GM20000 (cell line): ENCODE data around the gene TIGD7.

Experiments
- DNase-seq: peaks from one replicate; pipeline ENCODE4 v3.0.0; 2012; ENCODE audit warnings: low spot score
- TF ChIP-seq, protein P1 (sequence below): IDR thresholded peaks from 2 replicates; pipeline ENCODE4 v1.5.1; 2012; ENCODE audit warnings: mild to moderate bottlenecking, control low read depth; ENCODE audit errors: extremely low read depth, missing control alignments

Gene TIGD7

GRCh38 chr16:3295209-3295608 is 10.0 kb downstream of the TIGD7 start:
- DNase-seq: no peak
- TF ChIP-seq, protein P1, sequence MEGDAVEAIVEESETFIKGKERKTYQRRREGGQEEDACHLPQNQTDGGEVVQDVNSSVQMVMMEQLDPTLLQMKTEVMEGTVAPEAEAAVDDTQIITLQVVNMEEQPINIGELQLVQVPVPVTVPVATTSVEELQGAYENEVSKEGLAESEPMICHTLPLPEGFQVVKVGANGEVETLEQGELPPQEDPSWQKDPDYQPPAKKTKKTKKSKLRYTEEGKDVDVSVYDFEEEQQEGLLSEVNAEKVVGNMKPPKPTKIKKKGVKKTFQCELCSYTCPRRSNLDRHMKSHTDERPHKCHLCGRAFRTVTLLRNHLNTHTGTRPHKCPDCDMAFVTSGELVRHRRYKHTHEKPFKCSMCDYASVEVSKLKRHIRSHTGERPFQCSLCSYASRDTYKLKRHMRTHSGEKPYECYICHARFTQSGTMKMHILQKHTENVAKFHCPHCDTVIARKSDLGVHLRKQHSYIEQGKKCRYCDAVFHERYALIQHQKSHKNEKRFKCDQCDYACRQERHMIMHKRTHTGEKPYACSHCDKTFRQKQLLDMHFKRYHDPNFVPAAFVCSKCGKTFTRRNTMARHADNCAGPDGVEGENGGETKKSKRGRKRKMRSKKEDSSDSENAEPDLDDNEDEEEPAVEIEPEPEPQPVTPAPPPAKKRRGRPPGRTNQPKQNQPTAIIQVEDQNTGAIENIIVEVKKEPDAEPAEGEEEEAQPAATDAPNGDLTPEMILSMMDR: no peak

GRCh38 chr16:3292604-3293003 is 12.6 kb downstream of the TIGD7 start:
- TF ChIP-seq, protein P1: no peak
- DNase-seq: no peak

DNA sequence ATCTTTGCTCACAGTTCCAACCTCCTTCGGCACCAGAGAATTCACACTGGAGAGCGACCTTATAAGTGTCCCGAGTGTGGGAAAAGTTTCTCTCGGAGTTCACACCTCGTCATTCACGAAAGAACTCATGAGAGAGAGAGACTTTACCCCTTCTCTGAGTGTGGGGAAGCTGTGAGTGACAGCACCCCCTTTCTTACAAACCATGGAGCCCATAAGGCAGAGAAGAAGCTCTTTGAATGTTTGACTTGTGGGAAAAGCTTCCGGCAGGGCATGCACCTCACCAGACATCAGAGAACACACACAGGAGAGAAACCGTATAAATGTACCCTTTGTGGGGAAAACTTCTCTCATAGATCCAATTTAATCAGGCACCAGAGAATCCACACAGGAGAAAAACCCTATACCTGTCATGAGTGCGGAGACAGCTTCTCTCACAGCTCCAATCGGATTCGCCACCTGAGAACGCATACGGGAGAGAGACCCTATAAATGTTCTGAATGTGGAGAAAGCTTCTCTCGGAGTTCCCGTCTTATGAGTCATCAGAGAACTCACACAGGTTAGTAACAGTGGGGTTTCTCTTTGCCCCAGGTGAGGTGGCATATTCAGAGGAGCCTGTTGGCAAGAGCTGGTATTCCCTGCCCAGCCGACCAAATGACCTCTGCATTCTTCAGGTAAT is 15.1 kb downstream of the TIGD7 start:
- DNase-seq: no peak
- TF ChIP-seq, protein P1: no peak

- DNase-seq: no peak
- TF ChIP-seq, protein P1: no peak
Measured at GRCh38 chr16:3285131-3285530, 20.1 kb downstream of the TIGD7 start.

- TF ChIP-seq, protein P1: no peak
- DNase-seq: no peak
Measured at GRCh38 chr16:3283543-3284447, 21.4 kb downstream of the TIGD7 start.

GRCh38 chr16:3282730-3283542 is 22.3 kb downstream of the TIGD7 start, which contains the start of gene ZNF263:
Gene ZNF263 (plus strand): TSS chr16:3283491. CDS start chr16:3283819, 328 bp downstream.
- TF ChIP-seq, protein P1: no peak
- DNase-seq: peak; percentile 98
